Measurements from ENCODE around the gene IBA57. TPM values are rescaled to one million over a fixed set of nuclear protein-coding genes. Genes with fewer than 3 reads are reported as not detected.

IBA57 gene
- total and polyA plus RNA-seq, 2 experiments from 2014 or later: 4.7 to 5.0 TPM

GRCh38 chr1:228198977-228199590 lies 33.5 kb downstream of the IBA57 start:
- H3K79me2 ChIP-seq: no peaks in the 10 kb centered on the region

DNA sequence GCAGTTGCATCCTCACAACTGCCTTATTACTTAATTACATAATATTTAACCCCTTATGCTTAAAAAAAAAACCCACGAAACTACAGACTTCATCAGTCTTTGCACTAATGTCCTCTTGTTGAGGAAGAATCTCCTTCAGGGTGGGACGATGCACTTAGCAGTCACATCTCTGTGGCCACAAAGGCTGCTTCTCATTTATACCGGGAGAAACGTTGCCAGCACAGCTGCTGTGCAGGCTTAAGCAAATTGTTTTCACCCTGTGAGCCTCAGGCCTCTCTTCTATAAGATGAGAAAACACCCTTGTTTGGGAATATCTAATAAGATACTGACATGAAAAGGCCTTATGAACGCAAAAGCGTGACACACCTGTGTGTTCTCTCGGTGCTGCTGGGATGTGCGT lies 39.4 kb downstream of the IBA57 start:
- DNase-seq (ENCODE audit: low spot score): no peak
- H3K4me3 ChIP-seq: no peak overlapping the region
- TF ChIP-seq CTCF (IDR thresholded peaks at IDR 0.05; ENCODE audit: poor library complexity) (no peak), EZH2 (IDR thresholded peaks at IDR 0.05; ENCODE audit: borderline replicate concordance) (no peak), EZH2phosphoT487 (IDR thresholded peaks at IDR 0.05; ENCODE audit: low read depth, severe bottlenecking, unreplicated experiment) (no peak)
- H3K27me3 ChIP-seq: no peaks in the 10 kb centered on the region
- no peaks in the 10 kb centered on the region for H3K9me2 ChIP-seq (replicated peaks; ENCODE audit: insufficient read depth)
- H3K36me3 ChIP-seq (replicated peaks; ENCODE audit: insufficient read depth, low read depth): no peaks in the 10 kb centered on the region
- no peaks in the 10 kb centered on the region for H3K79me2 ChIP-seq
- no peaks in the 10 kb centered on the region for H3K9me3 ChIP-seq (ENCODE audit: low read depth)
- WGBS (ENCODE audit: low lambda C conversion rate, missing lambda C conversion rate): 67% methylated on average over 8 of the region's 8 CpGs
- H3K27ac ChIP-seq: no peak overlapping the region
- H4K20me1 ChIP-seq (ENCODE audit: insufficient read depth, poor library complexity, severe bottlenecking): no peaks in the 10 kb centered on the region
- H3K4me1 ChIP-seq (ENCODE audit: insufficient read depth): peaks cover 17% of the 10 kb centered on the region
- no peak overlapping the region for H2AFZ ChIP-seq
- no peak overlapping the region for H3K4me2 ChIP-seq

More at GRCh38 chr1:228198977-228199590, 33.5 kb downstream of the IBA57 start:
- no peaks in the 10 kb centered on the region for H3K36me3 ChIP-seq (replicated peaks; ENCODE audit: insufficient read depth, low read depth)
- 73% methylated on average over 2 of the region's 2 CpGs for WGBS (ENCODE audit: low lambda C conversion rate, missing lambda C conversion rate)
- no peaks in the 10 kb centered on the region for H3K27me3 ChIP-seq
- H2AFZ ChIP-seq: no peak overlapping the region
- peaks cover 12% of the 10 kb centered on the region for H3K9me3 ChIP-seq (ENCODE audit: low read depth)
- no peak for DNase-seq (ENCODE audit: low spot score)
- no peak overlapping the region for H3K4me2 ChIP-seq
- H3K4me3 ChIP-seq: no peak overlapping the region
- H3K27ac ChIP-seq: no peak overlapping the region
- no peaks in the 10 kb centered on the region for H4K20me1 ChIP-seq (ENCODE audit: insufficient read depth, poor library complexity, severe bottlenecking)
- TF ChIP-seq EZH2phosphoT487 (IDR thresholded peaks at IDR 0.05; ENCODE audit: low read depth, severe bottlenecking, unreplicated experiment) (no peak), EZH2 (IDR thresholded peaks at IDR 0.05; ENCODE audit: borderline replicate concordance) (no peak), CTCF (IDR thresholded peaks at IDR 0.05; ENCODE audit: poor library complexity) (no peak)
- no peaks in the 10 kb centered on the region for H3K4me1 ChIP-seq (ENCODE audit: insufficient read depth)
- H3K9me2 ChIP-seq (replicated peaks; ENCODE audit: insufficient read depth): no peaks in the 10 kb centered on the region

DNA sequence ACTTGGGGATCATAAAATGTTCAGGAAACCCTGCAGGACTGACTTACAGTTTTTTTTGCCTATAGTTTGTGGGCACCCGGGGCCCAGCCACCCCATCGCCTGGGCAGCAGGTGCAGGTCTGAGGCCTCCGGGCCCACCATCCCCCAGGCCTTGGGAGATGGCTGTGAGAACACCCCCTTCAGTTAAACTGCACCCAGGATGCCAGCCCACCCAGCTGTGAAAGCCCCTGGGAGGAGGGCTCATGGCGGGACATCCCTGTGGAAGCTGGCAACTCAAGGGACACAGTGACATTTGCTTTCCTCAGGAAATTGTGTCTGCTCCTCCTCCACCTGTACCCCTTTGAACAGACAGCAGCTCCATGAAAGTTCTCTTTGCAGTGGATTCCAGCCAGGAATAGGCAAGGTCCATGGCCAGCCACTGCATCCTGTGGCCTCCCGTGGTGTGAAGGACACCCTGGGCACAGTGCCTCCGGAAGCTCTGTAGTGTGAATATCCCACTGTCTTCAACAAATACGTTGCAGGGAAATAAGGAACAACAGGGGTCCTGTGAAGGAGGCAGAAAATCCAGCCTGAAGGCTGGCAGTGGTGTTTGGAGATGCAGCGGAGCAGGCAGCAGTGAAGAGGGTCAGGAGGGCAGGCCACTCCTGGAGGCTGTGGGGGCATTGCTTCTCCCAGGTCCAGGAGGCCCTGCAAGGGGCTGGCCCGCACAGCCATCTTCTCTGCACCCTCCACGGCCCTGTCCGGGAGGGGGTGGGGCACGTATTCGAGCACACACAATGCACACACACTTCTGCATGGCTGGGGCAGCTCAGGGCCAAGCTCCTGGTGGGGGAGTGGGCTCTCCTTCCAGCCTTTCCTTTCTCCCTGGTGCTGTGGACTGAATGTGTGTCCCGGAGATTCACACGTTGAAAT lies 40.2 kb downstream of the IBA57 start:
- Histone ChIP-seq H3K4me2 (no peak overlapping the region), H4K20me1 (ENCODE audit: insufficient read depth, poor library complexity, severe bottlenecking) (no peaks in the 10 kb centered on the region), H3K9me3 (ENCODE audit: low read depth) (no peaks in the 10 kb centered on the region), H3K27me3 (no peaks in the 10 kb centered on the region), H3K4me1 (ENCODE audit: insufficient read depth) (peaks cover 21% of the 10 kb centered on the region), H3K4me3 (no peak overlapping the region), H2AFZ (no peak overlapping the region), H3K79me2 (no peaks in the 10 kb centered on the region), H3K36me3 (replicated peaks; ENCODE audit: insufficient read depth, low read depth) (no peaks in the 10 kb centered on the region), H3K9me2 (replicated peaks; ENCODE audit: insufficient read depth) (no peaks in the 10 kb centered on the region), H3K27ac (peak overlapping the region; percentile 7)
- no peak for DNase-seq (ENCODE audit: low spot score)
- 59% methylated on average over 15 of the region's 15 CpGs for WGBS (ENCODE audit: low lambda C conversion rate, missing lambda C conversion rate)
- TF ChIP-seq CTCF (IDR thresholded peaks at IDR 0.05; ENCODE audit: poor library complexity): no peak
- no peak for TF ChIP-seq EZH2 (IDR thresholded peaks at IDR 0.05; ENCODE audit: borderline replicate concordance)
- TF ChIP-seq EZH2phosphoT487 (IDR thresholded peaks at IDR 0.05; ENCODE audit: low read depth, severe bottlenecking, unreplicated experiment): no peak
